Ammon's horn (tissue), 1 donor: Measurements from ENCODE around the gene RAD21L1.
"Not testable (repeated sequence)": the region's sequence is repeated elsewhere in the genome, so short reads cannot be mapped to it uniquely, and the experiment has no call there.

Experiments
- DNase-seq: peaks from one replicate; pipeline ENCODE4 v3.0.0-alpha.2; 2016; ENCODE audit warnings: low spot score

RAD21L1 gene

DNA sequence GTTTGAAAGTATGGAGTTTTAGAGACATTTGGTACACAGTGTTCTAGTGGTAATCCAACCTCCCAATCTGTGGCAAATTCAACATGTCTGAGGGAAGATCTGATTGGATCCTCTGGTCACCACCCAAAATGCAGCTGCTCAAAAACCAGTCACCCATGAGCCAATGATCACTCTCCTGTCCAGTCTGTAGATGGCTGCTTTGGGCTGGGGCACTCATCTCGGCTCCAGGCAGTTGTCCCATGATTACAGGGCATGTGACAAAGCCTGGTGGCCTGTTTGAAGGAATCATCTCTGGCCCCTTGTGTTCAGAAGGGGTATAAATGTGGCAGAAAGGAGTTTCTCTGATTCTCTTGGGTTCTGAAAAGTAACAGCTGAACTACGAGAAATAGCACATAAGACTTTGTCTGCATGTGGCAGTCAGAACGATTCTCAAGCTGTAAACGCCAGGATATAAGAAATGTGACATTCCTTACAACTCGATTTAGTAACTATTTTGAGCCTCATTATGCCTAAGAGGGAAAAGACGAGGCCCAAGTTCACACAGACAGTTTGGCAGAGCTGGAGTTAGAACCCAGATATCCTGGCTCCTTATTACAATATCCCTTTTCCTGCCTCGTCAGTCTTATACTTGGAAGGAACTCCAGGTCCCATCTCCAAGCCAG lies 26.5 kb upstream of the RAD21L1 start:
- DNase-seq, result no peak

DNA sequence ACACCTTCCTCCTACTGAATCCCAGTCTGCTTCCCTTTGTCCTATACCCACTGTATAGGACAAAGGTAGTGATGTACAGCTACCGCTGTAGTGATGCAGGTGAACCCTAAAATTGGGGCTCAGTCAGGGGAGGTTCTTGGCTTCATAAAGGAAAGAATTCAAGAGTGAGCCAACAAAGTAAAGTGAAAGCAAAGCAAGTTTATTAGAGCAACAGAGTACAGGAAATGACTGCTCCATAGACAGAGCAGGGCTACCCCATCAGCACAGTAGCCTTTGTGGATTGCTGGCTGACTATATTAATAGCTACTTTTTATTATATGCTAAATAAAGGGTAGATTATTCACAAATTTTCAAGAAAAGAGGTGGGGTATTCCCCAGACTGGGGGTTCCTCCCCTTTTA lies 25.9 kb upstream of the RAD21L1 start:
- DNase-seq, result no peak

DNA sequence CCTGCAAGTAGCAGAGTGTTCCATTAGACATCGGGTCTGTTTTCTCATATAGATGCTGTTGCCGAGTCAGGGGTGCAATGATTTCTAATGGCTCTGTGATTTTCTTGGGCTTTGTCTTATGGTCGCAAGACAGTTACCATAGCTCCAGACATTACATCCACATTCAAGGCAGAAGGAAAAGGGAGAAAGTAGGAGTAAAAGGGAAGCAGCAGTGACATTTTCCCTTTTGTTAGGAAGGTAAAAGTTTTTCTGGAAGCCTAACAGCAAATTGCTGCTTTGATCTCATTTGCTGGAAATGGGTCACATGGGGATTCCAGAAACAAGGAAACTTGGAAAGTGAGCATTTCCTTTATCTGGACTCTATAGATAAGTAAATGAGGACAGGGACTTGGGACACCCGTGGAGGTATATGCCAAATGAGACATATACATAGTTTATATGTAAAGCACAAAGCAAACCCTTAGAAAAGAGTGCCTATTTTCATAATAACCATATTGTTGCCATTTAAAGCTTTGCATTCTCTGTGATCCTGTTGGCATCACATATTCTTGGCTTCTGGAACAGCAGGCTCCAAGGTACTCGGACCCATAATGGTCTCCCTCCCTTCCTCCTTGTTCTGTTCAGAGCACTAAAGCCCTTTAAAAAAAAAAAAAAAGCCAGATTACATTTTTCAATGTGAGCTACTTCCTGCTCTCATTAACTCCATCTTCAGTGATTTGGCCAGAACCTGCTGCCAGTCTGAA lies 22.9 kb upstream of the RAD21L1 start, which contains the start of gene C20orf202:
Gene C20orf202 (plus strand): TSS at position 693 of the 743 bp plus-strand sequence. CDS start 132 bp downstream, outside the sequence.
- no peak for DNase-seq

DNA sequence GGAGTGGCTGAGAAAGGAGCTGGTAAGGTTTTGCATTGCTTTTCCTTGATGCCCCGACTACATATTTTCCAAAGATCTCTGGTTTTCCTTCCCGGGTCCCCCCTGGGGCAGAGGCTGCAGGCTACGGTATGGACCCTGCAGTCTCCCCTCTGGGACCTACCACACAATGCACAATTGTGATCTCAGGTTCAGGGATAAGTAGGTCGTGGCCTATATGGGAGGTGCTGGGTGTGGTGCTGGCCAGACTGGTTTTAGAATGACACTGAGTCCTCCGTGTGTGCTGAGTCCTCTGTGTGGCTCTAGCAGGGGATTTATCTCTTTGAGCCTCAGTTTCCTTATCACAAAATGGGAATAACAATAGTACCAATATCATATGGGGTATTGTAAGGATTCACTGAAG lies 22.2 kb upstream of the RAD21L1 start:
- DNase-seq, result no peak

DNA sequence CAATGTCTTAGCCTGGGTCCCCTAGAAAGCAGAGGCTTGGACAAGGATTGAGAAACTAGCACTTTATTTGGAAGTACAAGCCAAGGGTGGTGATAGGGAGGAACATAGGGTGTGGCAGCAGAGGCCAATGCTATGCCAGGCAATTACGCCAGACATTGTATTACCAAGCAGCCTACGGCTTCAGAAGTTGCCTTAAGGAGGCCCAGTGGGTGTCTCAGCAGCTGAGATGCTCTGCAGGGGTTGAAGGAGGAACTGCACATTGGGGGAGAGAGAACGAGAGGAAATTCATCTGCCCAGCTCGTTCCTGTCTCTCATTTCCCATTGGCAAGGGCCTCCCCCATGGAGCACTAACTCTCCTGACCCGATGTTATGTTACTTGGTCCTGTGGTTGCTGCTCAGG lies 21.7 kb upstream of the RAD21L1 start:
- no peak for DNase-seq

DNA sequence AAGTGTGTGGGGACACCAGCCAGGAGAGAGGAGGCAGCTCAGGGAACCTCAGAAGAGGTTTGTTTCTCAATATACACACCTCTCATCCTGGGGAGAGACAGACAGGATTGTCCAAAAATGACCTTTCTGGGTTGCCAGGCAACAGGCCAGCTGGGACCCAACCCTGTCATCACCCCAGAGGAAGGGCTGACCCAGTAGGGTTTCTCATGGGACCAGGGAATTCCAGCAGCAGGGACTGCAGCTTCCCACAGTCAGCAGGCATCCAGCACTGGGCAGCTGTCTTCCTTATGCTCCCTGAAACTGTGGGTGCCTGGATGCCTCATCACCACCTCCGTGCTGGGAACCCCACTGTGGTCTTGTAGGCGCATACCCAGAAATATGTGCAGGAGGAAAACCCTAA lies 21.3 kb upstream of the RAD21L1 start:
- no peak for DNase-seq

DNA sequence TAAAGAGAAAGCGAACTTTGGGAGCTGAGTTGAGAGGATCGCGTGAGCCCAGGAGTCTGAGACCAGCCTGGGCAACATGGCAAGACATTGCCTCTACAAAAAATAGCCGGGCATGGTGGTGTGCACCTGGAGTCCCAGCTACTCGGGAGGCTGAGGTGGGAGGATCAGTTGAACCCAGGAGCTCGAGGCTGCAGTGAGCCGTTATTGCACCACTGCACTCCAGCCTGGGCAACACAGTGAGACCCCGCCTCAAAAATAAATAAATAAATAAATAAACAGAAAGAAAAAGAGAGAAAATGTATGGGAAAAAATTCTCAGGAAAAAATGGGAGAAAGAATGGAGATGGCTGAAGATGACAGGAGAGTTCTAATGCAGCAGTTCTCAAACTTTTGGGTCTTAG lies 20.0 kb upstream of the RAD21L1 start:
- no peak for DNase-seq

DNA sequence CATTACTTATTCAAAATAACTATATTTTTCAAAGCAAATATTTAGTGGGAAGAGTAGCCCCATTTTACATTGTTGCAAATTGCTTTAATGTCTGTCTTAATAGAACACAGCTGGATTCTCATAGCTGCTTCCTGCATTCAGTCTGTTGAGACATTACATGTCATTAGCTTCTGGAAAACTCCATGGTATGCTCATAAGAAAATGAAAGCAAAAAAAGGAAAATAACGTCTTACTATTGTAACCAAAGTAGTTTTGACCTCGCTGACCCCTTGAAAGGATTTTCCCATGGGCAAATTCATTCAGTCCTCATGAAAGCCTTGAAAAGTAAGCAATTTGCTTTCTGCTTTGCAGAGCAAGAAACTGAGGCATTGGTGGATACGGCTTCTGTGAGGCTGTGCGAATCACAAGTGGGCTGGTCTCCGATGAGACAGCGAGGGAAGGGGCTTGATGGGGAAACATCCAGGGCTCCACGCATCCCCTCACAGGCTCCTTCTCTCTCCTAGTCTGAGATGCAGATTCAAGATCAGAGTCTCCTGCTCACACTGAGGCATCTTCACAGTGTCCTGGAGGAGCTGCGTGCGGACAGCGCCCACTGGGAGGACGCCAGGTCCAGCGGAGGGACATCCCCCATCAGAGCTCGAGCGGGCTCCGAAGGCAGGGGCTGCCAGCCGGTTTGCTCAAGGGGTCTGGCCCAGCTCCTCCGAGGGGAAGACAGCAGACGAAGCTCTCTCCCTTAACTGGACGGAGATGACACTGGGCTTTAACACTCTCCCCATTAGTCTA lies 19.3 kb upstream of the RAD21L1 start:
- no peak for DNase-seq

DNA sequence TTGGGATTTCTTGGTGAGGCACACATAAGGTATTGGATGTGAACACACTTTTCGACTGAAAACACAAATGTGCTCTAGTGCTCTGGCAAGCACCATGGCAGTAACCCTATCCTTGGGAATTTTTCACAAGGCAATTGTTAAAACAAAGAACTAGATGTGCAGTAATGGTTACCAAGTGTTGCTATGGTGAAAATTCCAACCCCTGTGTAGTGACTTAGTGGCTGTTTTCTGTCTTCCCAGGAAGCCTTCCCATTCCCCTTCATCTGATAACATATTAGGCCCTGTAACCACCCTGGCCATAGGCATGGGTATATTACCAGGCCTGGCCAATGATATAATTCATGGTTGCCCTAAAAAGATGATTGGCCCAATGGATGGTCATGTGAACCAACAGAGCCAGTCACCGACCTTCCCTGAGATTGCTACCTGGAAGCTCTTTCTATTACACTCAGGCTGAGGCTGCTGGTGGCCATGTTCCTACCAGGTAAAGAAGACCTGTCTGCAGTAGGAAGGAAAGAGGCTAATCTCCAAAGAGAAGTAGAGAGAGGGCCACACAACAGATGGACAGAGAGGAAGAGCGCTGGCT lies 18.5 kb upstream of the RAD21L1 start:
- DNase-seq, result no peak

DNA sequence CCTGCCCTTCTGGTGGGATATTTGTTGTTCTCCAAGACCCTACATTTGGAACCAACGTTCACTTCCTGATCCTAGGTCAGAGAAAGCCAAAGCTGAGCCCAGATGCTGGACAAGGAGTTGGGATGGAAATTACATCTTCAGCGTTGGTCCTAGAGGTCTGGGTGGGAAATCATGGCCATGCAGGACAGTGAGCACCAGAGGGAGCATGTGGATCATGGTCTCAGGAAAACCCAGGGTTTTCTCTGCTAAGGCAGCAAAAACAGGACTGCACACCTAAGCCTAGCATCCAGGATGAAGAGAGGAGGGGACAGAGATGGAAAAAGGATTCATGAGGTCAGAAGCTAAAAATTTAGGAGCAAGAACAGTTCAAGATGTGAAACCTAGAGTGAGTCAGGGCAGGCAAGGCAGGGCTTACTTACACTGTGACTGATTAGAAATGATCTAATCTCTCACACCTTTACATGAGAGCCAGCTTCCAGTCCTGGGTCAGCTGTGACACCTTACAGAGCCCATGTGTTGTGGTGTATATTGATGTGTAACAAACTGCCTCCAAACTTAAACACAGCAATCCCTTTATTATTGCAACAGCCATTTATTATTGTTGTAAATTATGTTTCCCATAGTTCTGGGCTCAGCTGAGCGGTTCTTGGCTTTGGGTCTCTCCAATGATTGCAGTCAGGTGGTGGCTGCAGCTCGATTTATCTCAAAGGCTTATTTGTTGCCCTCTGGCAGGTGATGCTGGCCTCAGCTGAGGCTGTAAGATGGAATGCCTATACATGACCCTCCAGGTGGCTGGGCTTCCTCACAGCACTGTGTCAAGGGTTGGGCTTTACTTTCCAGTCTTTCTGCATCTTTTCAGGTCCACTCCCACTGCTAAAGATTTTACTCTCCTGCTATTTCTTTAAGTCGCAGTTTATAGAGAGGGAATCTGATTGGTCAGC lies 16.1 kb upstream of the RAD21L1 start:
- DNase-seq, result no peak

DNA sequence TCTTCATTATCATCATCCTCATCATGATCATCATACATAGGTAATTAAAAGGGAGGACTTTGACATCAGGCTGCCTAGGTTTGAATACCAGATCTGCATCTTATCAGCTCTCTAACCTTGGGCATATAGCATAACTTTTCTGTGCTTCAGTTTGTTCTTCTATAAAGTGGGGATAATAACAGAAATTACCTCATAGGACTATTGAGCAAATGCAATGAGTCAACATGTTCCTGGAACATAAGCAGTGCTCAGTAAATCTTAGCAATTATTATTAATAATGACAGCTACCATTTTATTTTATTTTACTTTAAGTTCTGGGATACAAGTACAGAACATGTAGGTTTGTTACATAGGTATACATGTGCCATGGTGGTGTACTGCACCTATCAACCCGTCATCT lies 15.3 kb upstream of the RAD21L1 start:
- no peak for DNase-seq

DNA sequence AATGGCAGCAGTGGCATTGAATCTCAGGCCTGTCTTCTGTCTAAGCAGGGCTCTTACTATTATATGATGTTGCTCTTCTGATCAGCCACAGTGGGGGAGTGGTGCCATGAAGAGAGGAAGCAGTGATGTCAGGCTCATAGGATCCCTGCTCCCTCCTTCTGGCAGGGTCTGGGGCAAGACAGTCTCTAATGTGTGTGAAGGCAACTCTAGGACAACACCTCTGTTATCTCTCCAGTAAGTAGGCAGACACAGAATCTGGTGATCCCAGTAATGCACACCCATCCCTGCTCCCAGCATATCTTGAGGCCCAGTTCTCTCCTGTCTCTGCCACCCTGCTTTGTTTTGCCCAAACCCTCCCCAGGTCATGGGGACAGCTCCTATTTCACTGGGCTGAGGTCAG lies 13.8 kb upstream of the RAD21L1 start:
- no peak for DNase-seq

DNA sequence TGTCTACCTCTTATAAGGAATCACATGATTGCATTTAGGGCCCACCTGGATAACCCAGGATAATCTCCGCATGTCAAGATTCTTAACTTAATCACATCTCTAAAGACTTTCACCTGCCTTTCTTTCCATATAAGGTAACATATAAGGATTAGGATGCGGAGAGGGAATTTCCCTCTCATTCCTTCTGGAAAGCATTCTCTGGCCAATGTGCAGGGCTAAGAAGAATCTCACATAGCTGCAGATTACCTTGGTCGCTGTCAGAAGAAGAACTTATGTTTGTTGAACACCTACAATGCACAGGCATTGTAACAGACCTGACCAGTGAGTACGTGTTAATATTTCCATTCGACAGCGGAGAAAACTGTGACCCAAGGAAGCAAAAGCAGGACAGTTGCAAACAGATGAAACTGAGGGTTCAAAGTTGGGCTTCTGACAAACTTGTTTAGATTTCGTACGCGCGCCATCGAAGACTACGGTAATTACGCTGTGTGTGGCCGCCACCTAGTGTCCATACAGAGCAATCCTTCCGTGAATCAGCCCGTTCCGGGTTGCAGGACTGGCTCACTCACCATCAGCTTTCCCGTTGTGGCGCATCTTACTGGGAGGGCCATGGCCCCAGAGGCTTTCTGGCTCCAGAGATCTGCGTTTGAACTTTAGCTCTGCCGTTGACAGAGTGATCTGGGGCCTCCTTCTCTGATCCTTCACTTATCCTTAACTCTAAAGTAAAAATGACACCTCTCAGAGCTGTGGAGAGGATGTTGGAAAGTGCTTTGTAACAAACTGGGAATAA lies 13.0 kb upstream of the RAD21L1 start:
- DNase-seq, result peak; percentile 84

DNA sequence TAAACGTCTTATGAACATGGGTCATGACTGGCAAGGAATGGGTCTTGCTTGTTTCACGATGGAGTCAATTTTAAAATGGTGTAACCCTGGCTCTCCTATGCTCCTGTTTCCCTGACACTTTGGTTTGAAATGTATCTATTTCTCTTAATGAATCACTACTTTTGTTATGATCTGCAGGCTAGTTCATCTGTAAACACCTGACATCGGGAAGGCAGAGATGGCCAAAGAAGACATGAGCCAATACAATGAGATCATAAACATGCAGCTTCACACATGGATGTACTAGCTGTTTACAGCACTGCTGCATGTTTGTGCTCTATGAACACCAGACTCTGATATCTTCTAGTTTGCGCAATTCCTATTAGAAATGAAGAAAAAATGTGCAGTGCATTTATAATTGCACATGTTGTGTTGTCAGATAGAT lies 11.0 kb upstream of the RAD21L1 start:
- DNase-seq, result no peak

DNA sequence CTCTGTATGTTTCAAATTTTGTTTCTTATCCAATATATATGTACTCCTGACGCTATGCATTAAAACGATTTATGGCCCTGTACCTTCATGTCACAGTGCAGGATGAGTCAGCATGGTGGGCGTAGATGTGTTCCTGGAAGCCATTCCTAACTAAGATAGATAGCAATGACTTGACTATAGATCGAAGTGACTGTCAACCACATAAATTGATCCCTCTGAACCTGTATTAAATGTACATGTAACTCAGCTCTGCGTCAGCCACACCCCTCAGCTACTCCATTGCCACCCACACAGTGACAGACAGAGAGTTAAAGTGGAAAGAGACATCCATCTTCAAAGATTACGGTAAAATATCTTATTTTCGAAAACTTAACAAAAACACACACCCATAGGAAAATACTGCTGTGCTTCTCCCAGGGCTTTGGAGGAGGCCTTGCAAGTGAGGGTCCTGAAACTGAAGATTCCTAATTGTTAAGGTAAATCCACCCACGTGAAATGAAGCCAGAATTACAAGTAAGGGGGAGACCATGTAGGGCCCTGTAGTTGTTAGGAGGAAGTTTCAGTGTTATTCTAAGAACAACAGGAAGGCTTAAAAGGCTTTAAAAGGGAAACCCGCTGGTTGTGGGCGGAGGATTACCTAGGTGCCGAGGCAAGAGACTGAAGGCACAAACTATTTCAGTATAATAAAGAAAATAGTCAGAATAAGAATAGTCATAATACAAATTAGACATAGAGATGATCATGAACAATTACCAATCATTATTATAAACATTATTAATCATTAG lies 10.3 kb upstream of the RAD21L1 start:
- no peak for DNase-seq

DNA sequence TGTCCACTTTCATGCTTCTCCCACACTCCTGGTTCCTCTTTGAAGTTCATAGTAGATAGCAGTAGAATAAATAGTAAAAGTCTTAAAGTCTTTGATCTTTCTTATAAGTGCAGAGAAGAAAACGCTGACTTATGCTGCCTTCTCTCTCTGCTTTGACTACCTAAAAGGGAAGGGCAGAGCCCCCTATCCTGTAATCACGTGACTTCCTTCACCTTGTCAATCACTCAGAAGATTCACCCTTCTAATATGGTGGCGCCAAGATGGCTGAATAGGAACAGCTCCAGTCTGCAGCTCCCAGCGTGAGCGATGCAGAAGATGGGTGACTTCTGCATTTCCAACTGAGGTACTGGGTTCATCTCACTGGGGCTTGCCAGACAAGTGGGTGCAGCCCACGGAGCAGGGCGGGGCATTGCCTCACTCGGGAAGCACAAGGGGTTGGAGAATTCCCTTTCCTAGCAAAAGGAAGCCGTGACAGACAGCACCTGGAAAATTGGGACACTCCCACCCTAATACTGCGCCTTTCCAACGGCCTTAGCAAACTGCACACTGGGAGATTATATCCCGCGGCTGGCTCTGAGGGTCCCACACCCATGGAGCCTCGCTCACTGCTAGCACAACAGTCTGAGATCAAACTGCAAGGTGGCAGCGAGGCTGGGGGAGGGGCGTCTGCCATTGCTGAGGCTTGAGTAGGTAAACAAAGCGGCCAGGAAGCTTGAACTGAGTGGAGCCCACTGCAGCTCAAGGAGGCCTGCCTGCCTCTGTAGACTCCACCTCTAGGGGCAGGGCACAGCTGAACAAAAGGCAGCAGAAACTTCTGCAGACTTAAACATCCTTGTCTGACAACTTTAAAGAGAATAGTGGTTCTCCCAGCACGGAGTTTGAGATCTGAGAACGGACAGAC lies 9.1 kb upstream of the RAD21L1 start:
- DNase-seq, result not testable (repeated sequence)

DNA sequence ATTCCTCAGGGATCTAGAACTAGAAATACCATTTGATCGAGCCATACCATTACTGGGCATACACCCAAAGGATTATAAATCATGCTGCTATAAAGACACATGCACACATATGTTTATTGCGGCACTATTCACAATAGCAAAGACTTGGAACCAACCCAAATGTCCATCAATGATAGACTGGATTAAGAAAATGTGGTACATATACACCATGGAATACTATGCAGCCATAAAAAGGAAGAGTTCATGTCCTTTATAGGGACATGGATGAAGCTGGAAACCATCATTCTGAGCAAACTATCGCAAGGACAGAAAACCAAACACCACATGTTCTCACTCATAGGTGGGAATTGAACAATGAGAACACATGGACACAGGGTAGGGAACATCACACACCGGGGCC lies 3.1 kb upstream of the RAD21L1 start:
- DNase-seq, result not testable (repeated sequence)

DNA sequence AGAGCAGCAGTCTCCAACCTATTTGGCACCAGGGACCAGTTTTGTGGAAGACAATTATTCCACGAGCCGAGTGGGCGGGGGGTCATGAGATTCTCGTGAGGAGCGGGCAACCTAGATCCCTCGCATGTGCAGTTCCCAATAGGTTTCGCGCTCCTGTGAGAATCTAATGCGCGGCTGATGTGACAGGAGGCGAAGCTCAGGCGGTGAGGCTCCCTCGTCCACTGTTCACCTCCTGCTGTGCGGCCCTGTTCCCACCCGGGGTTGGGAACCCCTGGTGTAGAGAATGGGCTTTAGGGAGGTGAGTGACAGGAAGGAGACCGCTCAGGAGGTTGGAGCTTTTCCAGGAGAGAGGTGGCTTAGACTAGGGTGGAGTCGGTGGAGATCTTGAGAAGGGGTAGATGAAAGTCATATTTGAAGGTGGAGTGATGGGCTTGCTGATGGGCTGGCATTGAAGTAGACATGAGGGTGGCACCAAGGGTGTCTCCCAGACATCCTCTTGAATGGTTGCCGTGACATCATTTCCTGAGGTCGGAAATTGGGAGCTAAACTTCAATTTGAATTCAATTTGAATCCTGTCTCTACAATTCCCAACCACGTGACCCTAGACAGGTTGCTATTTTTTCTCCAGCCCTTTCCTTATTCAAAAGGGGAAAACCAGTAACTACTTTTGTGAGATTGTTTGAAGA lies 1.5 kb upstream of the RAD21L1 start:
- no peak for DNase-seq
